ENCODE results near the gene TOB1. TPM values are rescaled to one million over a fixed set of nuclear protein-coding genes. Genes with fewer than 3 reads are reported as not detected.
"Not testable (repeated sequence)": the region's sequence is repeated elsewhere in the genome, so short reads cannot be mapped to it uniquely, and the experiment has no call there.

TOB1 gene
- total RNA-seq, 1 donor: 86.2 TPM

- no peaks in the 10 kb centered on the region for H3K27me3 ChIP-seq (ENCODE audit: insufficient read depth, low read length)
- H3K9me3 ChIP-seq (ENCODE audit: low read depth, low read length): no peaks in the 10 kb centered on the region
- peaks cover 21% of the 10 kb centered on the region for H3K4me1 ChIP-seq (ENCODE audit: insufficient read depth, low read length)
- H3K4me3 ChIP-seq (ENCODE audit: low read length): no peak overlapping the region
Measured at GRCh38 chr17:50884439-50885311, 18.5 kb upstream of the TOB1 start.

GRCh38 chr17:50883850-50884438 lies 17.8 kb upstream of the TOB1 start:
- Histone ChIP-seq H3K4me3 (ENCODE audit: low read length) (no peak overlapping the region), H3K27me3 (ENCODE audit: insufficient read depth, low read length) (no peaks in the 10 kb centered on the region), H3K4me1 (ENCODE audit: insufficient read depth, low read length) (peaks cover 21% of the 10 kb centered on the region), H3K9me3 (ENCODE audit: low read depth, low read length) (no peaks in the 10 kb centered on the region)

- Histone ChIP-seq H3K9me3 (ENCODE audit: low read depth, low read length) (no peaks in the 10 kb centered on the region), H3K27me3 (ENCODE audit: insufficient read depth, low read length) (no peaks in the 10 kb centered on the region), H3K4me3 (ENCODE audit: low read length) (no peak overlapping the region), H3K4me1 (ENCODE audit: insufficient read depth, low read length) (peaks cover 21% of the 10 kb centered on the region)
Measured at GRCh38 chr17:50882851-50883250, 16.7 kb upstream of the TOB1 start.

GRCh38 chr17:50881182-50881581 lies 15.0 kb upstream of the TOB1 start:
- no peaks in the 10 kb centered on the region for H3K27me3 ChIP-seq (ENCODE audit: insufficient read depth, low read length)
- H3K4me1 ChIP-seq (ENCODE audit: insufficient read depth, low read length): peaks cover 17% of the 10 kb centered on the region
- no peaks in the 10 kb centered on the region for H3K9me3 ChIP-seq (ENCODE audit: low read depth, low read length)
- no peak overlapping the region for H3K4me3 ChIP-seq (ENCODE audit: low read length)

- Histone ChIP-seq H3K4me1 (ENCODE audit: insufficient read depth, low read length) (peaks cover 7% of the 10 kb centered on the region), H3K9me3 (ENCODE audit: low read depth, low read length) (no peaks in the 10 kb centered on the region), H3K27me3 (ENCODE audit: insufficient read depth, low read length) (no peaks in the 10 kb centered on the region), H3K4me3 (ENCODE audit: low read length) (no peak overlapping the region)
Measured at GRCh38 chr17:50879086-50879485, 12.9 kb upstream of the TOB1 start.

GRCh38 chr17:50877838-50878237 lies 11.7 kb upstream of the TOB1 start:
- H3K4me3 ChIP-seq (ENCODE audit: low read length): no peak overlapping the region
- H3K9me3 ChIP-seq (ENCODE audit: low read depth, low read length): no peaks in the 10 kb centered on the region
- peaks cover 5% of the 10 kb centered on the region for H3K4me1 ChIP-seq (ENCODE audit: insufficient read depth, low read length)
- no peaks in the 10 kb centered on the region for H3K27me3 ChIP-seq (ENCODE audit: insufficient read depth, low read length)

GRCh38 chr17:50877042-50877441 lies 10.9 kb upstream of the TOB1 start:
- H3K4me3 ChIP-seq (ENCODE audit: low read length); H3K27me3 ChIP-seq (ENCODE audit: insufficient read depth, low read length); H3K9me3 ChIP-seq (ENCODE audit: low read depth, low read length): not testable (repeated sequence)
- H3K4me1 ChIP-seq (ENCODE audit: insufficient read depth, low read length): peaks cover 13% of the 10 kb centered on the region

- Histone ChIP-seq H3K9me3 (ENCODE audit: low read depth, low read length) (no peaks in the 10 kb centered on the region), H3K4me3 (ENCODE audit: low read length) (no peak overlapping the region), H3K4me1 (ENCODE audit: insufficient read depth, low read length) (peaks cover 31% of the 10 kb centered on the region), H3K27me3 (ENCODE audit: insufficient read depth, low read length) (no peaks in the 10 kb centered on the region)
Measured at GRCh38 chr17:50875074-50875473, 8.9 kb upstream of the TOB1 start.

- Histone ChIP-seq H3K27me3 (ENCODE audit: insufficient read depth, low read length) (no peaks in the 10 kb centered on the region), H3K9me3 (ENCODE audit: low read depth, low read length) (no peaks in the 10 kb centered on the region), H3K4me3 (ENCODE audit: low read length) (no peak overlapping the region), H3K4me1 (ENCODE audit: insufficient read depth, low read length) (peaks cover 32% of the 10 kb centered on the region)
Measured at GRCh38 chr17:50872710-50873424, 6.7 kb upstream of the TOB1 start.

GRCh38 chr17:50871898-50872297 lies 5.7 kb upstream of the TOB1 start:
- H3K4me3 ChIP-seq (ENCODE audit: low read length): no peak overlapping the region
- H3K9me3 ChIP-seq (ENCODE audit: low read depth, low read length): no peaks in the 10 kb centered on the region
- no peaks in the 10 kb centered on the region for H3K27me3 ChIP-seq (ENCODE audit: insufficient read depth, low read length)
- H3K4me1 ChIP-seq (ENCODE audit: insufficient read depth, low read length): peaks cover 42% of the 10 kb centered on the region

GRCh38 chr17:50871364-50871763 lies 5.2 kb upstream of the TOB1 start:
- H3K4me3 ChIP-seq (ENCODE audit: low read length): no peak overlapping the region
- no peaks in the 10 kb centered on the region for H3K9me3 ChIP-seq (ENCODE audit: low read depth, low read length)
- no peaks in the 10 kb centered on the region for H3K27me3 ChIP-seq (ENCODE audit: insufficient read depth, low read length)
- H3K4me1 ChIP-seq (ENCODE audit: insufficient read depth, low read length): peaks cover 42% of the 10 kb centered on the region

GRCh38 chr17:50868602-50869001 lies 2.4 kb upstream of the TOB1 start:
- H3K4me3 ChIP-seq (ENCODE audit: low read length): no peak overlapping the region
- H3K27me3 ChIP-seq (ENCODE audit: insufficient read depth, low read length): no peaks in the 10 kb centered on the region
- H3K4me1 ChIP-seq (ENCODE audit: insufficient read depth, low read length): peaks cover 51% of the 10 kb centered on the region
- H3K9me3 ChIP-seq (ENCODE audit: low read depth, low read length): no peaks in the 10 kb centered on the region

GRCh38 chr17:50868140-50868438 lies 1.9 kb upstream of the TOB1 start:
- Histone ChIP-seq H3K4me1 (ENCODE audit: insufficient read depth, low read length) (peaks cover 53% of the 10 kb centered on the region), H3K4me3 (ENCODE audit: low read length) (peak overlapping the region; percentile 80), H3K27me3 (ENCODE audit: insufficient read depth, low read length) (no peaks in the 10 kb centered on the region), H3K9me3 (ENCODE audit: low read depth, low read length) (no peaks in the 10 kb centered on the region)

- Histone ChIP-seq H3K4me3 (ENCODE audit: low read length) (peak overlapping the region; percentile 80), H3K9me3 (ENCODE audit: low read depth, low read length) (no peaks in the 10 kb centered on the region), H3K4me1 (ENCODE audit: insufficient read depth, low read length) (peaks cover 51% of the 10 kb centered on the region), H3K27me3 (ENCODE audit: insufficient read depth, low read length) (no peaks in the 10 kb centered on the region)
Measured at GRCh38 chr17:50867363-50868139, 1.4 kb upstream of the TOB1 start.

- Histone ChIP-seq H3K4me1 (ENCODE audit: insufficient read depth, low read length) (peaks cover 45% of the 10 kb centered on the region), H3K9me3 (ENCODE audit: low read depth, low read length) (no peaks in the 10 kb centered on the region), H3K27me3 (ENCODE audit: insufficient read depth, low read length) (no peaks in the 10 kb centered on the region), H3K4me3 (ENCODE audit: low read length) (peak overlapping the region; percentile 80)
Measured at GRCh38 chr17:50866950-50867362, 802 bp upstream of the TOB1 start.

Measured in mononuclear cell (primary cell).